Urinary bladder (tissue), 4 donors: ENCODE measurements around the gene CEP192. TPM values are rescaled to one million over a fixed set of nuclear protein-coding genes. Genes with fewer than 3 reads are reported as not detected.
A peak's percentile ranks its signal among the peaks of the same experiment; 100 is the strongest.
"Not testable (repeated sequence)": the region's sequence is repeated elsewhere in the genome, so short reads cannot be mapped to it uniquely, and the experiment has no call there.

Source experiments
- DNase-seq: peaks from one replicate; pipeline ENCODE4 v3.0.0-alpha.2; 2015; ENCODE audit errors: extremely low spot score
- H3K27ac ChIP-seq: one replicate; pipeline ENCODE4 v1.5.1; 2013; ENCODE audit warnings: low read depth, mild to moderate bottlenecking, moderate library complexity
- H3K36me3 ChIP-seq: one replicate; pipeline ENCODE4 v1.6.1; 2013; ENCODE audit warnings: mild to moderate bottlenecking, moderate library complexity; ENCODE audit not compliant: insufficient read depth
- H3K4me1 ChIP-seq: one replicate; pipeline ENCODE4 v1.6.1; 2013; ENCODE audit warnings: mild to moderate bottlenecking, moderate library complexity; ENCODE audit not compliant: insufficient read depth
- H3K4me3 ChIP-seq: one replicate; pipeline ENCODE4 v1.5.1; 2013; ENCODE audit warnings: low read depth, low read length
- WGBS: extraction: QIAGEN DNeasy Blood & Tissue Kit; methylation state at CpG from one replicate; pipeline ENCODE4 v1.1.7; 2013; 5-methylcytosine and 5-hydroxymethylcytosine counted together
- polyA plus RNA-seq: library from polyadenylated mRNA; stranded (reverse); fragments of 200-250 nt; gene quantifications from one replicate; pipeline ENCODE4 v1.2.3, GENCODE V29; 2013
- total RNA-seq: library from RNA; depleted of rRNA; stranded (reverse); fragments of >200 nt; gene quantifications from one replicate; pipeline ENCODE4 v1.2.3, GENCODE V29; 2014
- donor health status: healthy with polysubstance abuse.
- donor health status: healthy.

Gene CEP192
- total and polyA plus RNA-seq, 2 donors: 12.8 to 69.8 TPM

- H3K4me3 ChIP-seq: no peak overlapping the region
- 94% methylated on average over 6 of the region's 6 CpGs for WGBS
- no peak for DNase-seq
- no peaks in the 10 kb centered on the region for H3K4me1 ChIP-seq
- no peak overlapping the region for H3K27ac ChIP-seq
- no peaks in the 10 kb centered on the region for H3K36me3 ChIP-seq
These were observed 22.5 kb upstream of the CEP192 start for GRCh38 chr18:12968619-12969018.

DNA sequence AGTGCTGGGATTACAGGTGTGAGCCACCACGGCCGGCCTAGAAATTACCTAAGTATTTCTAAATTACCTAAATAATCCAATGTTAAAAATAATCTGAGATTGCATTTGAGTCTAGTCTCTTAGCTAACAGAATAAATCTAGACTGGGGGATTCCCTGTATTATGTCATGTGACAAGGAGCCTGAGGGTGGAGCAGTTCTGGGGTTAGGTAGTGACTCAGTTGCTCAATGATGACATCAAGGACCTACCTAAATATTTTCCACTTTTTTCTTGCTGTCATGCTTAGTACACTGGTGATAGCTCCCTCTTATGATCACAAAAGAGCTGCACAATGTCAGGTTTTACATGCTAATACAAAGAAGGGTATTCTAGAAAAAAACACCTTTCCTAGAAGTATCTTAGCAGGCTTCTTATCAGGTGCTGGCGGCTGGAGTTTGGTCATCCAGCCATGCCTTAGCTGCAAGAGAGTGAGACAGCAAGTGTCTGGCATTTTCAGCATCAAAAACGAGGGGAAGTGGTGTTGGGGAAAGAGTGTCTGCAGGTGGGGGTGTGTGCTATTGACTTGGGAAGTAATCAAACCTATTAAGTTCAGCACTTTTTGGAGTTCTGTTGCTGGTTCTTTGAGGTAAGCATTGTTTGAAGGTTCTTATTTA is 17.5 kb upstream of the CEP192 start:
- Histone ChIP-seq H3K27ac (no peak overlapping the region), H3K36me3 (no peaks in the 10 kb centered on the region), H3K4me3 (no peak overlapping the region), H3K4me1 (no peaks in the 10 kb centered on the region)
- WGBS: 82% methylated on average over 4 of the region's 4 CpGs
- DNase-seq: no peak

GRCh38 chr18:12975488-12975887 is 15.7 kb upstream of the CEP192 start:
- no peaks in the 10 kb centered on the region for H3K36me3 ChIP-seq
- DNase-seq: no peak
- no peak overlapping the region for H3K4me3 ChIP-seq
- 97% methylated on average over 6 of the region's 6 CpGs for WGBS
- no peaks in the 10 kb centered on the region for H3K4me1 ChIP-seq
- H3K27ac ChIP-seq: no peak overlapping the region

DNA sequence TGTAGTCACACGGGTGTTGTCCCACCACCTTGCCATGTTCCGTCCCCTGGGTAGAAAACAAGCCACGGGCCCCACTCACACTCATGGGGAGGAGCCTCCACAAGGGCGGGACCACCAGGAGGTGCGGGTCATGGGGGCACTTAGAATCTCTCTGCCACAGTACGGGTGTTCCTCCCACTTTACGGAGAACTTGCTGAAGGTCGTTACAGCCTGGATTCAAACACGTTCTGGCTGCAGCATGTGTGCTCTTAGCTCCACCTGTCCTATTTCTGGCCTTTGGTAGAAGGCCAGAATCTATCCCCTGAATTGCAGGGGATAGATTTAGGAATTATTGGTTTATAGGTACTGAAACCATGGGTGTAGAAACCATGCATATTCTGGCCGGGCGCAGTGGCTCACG is 14.9 kb upstream of the CEP192 start:
- no peak for DNase-seq
- Histone ChIP-seq H3K36me3 (no peaks in the 10 kb centered on the region), H3K4me3 (no peak overlapping the region), H3K27ac (no peak overlapping the region), H3K4me1 (no peaks in the 10 kb centered on the region)
- WGBS: 87% methylated on average over 12 of the region's 12 CpGs

GRCh38 chr18:12980065-12980464 is 11.1 kb upstream of the CEP192 start:
- H3K36me3 ChIP-seq: not testable (repeated sequence)

GRCh38 chr18:12989397-12990122 is 1.6 kb upstream of the CEP192 start:
- whole genome bisulfite sequencing: 86% methylated on average over 8 of the region's 8 CpGs
- no peak overlapping the region for H3K4me3 ChIP-seq
- DNase-seq: no peak
- no peak overlapping the region for H3K27ac ChIP-seq
- H3K36me3 ChIP-seq: no peaks in the 10 kb centered on the region
- H3K4me1 ChIP-seq: no peaks in the 10 kb centered on the region

More at GRCh38 chr18:12980065-12980464, 11.1 kb upstream of the CEP192 start:
- not testable (repeated sequence) for H3K4me1 ChIP-seq, H3K27ac ChIP-seq, H3K4me3 ChIP-seq, DNase-seq
- WGBS: 92% methylated on average over 28 of the region's 34 CpGs

GRCh38 chr18:12990123-12990475 is 1.1 kb upstream of the CEP192 start:
- Histone ChIP-seq H3K4me1 (no peaks in the 10 kb centered on the region), H3K4me3 (peak overlapping the region; percentile 61), H3K36me3 (no peaks in the 10 kb centered on the region), H3K27ac (no peak overlapping the region)
- 51% methylated on average over 2 of the region's 2 CpGs for WGBS
- DNase-seq: no peak

- Histone ChIP-seq H3K4me3 (peak overlapping the region; percentile 61), H3K27ac (peak overlapping the region; percentile 15)
These were observed 558 bp upstream of the CEP192 start for GRCh38 chr18:12990641-12990966.

GRCh38 chr18:12991821-12992179 is 638 bp downstream of the CEP192 start:
- DNase-seq: no peak

More at GRCh38 chr18:12990641-12990966, 558 bp upstream of the CEP192 start:
- H3K36me3 ChIP-seq: no peaks in the 10 kb centered on the region
- H3K4me1 ChIP-seq: no peaks in the 10 kb centered on the region
- 1% methylated on average over 11 of the region's 11 CpGs for WGBS
- no peak for DNase-seq

GRCh38 chr18:12993439-12993838 is 2.3 kb downstream of the CEP192 start:
- 81% methylated on average over 2 of the region's 2 CpGs for WGBS
- Histone ChIP-seq H3K4me3 (no peak overlapping the region), H3K36me3 (no peaks in the 10 kb centered on the region), H3K27ac (no peak overlapping the region), H3K4me1 (no peaks in the 10 kb centered on the region)
- no peak for DNase-seq

More at GRCh38 chr18:12991821-12992179, 638 bp downstream of the CEP192 start:
- Histone ChIP-seq H3K27ac (peak overlapping the region; percentile 3), H3K4me3 (peak overlapping the region; percentile 57), H3K36me3 (no peaks in the 10 kb centered on the region), H3K4me1 (no peaks in the 10 kb centered on the region)
- under 1% methylated on average over 7 of the region's 7 CpGs for WGBS

DNA sequence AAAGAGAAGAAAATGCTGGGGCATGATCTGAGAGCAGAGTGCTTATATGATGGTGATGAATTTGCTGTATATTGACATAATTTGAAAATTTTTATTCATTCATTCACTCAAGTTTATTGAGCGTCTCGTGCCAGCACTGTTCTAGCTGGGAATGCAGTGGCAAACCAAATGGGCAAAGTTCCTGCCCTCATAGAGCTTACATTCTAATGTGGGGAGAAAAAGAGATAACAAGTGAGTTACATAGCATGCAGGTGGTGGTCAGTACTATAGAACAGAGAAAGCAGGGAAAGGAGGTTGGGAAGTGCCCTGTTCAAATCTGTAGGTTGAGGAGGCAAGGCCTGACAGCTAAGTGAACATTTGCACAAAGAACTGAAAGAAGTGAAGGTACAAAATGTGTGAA is 4.3 kb downstream of the CEP192 start:
- no peak for DNase-seq
- Histone ChIP-seq H3K36me3 (no peaks in the 10 kb centered on the region), H3K4me1 (no peaks in the 10 kb centered on the region), H3K27ac (no peak overlapping the region), H3K4me3 (no peak overlapping the region)
- 100% methylated on average over 2 of the region's 2 CpGs for WGBS

DNA sequence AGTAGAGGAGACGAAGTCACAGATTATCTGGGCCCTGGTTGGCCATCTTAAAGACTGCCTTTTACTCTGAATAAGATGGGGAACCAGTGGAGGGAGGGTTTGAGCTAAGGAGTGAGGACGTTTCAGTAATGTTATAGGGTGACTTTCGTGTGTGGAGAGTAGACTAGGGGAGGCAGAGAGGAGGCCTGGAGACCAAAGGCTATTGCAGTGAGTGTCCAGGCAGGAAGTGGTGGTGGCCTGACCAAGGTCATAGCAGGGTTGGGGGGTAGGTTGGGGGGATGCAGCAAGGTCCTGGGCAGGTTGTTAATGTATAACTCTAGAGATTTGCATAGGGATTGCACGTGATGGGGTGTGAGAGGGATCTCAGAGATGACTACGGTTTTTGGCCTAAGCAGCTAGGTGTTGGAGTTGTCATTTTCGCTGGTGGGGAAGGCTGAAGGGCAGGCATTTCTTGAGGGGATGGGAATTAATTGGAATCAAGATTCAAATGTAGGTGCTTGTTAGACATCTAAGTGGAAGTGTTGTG is 4.9 kb downstream of the CEP192 start:
- 92% methylated on average over 6 of the region's 6 CpGs for WGBS
- H3K36me3 ChIP-seq: no peaks in the 10 kb centered on the region
- no peak for DNase-seq
- no peak overlapping the region for H3K4me3 ChIP-seq
- no peak overlapping the region for H3K27ac ChIP-seq
- no peaks in the 10 kb centered on the region for H3K4me1 ChIP-seq

DNA sequence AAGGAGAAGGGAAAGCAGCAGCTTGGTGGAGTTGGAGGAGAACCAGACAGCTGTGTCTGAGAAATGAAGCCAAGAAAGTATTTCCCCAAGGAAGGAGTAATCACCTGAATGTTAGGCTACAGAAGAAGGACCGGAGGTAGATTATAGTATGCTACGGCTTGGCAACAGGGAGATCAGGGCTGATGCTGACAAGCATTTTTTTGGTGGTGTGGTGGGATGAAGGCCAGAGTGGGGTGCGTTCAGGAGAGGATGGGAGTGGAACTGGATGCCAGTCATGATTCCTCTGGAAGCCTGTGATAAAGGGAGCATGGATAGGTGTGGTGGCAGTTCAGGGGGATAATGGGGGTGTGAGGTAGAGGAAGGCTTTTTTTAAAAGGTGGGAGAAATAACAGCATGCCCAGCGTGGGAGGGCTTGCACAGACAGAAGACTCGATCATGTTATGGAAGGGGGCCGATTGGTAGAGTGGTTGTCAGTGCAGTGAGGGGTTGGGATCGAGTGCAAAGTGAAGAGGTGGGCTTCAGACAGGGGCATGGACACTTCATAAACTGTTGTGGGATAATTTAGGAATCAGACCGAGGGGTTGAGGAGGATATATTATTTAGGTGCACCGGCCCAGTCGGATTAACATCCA is 5.6 kb downstream of the CEP192 start:
- DNase-seq: no peak
- Histone ChIP-seq H3K4me1 (no peaks in the 10 kb centered on the region), H3K27ac (no peak overlapping the region), H3K4me3 (no peak overlapping the region), H3K36me3 (no peaks in the 10 kb centered on the region)
- WGBS: 59% methylated on average over 10 of the region's 10 CpGs

GRCh38 chr18:12997330-12997729 is 6.2 kb downstream of the CEP192 start:
- not testable (repeated sequence) for H3K4me3 ChIP-seq, DNase-seq, H3K27ac ChIP-seq, H3K4me1 ChIP-seq, H3K36me3 ChIP-seq
- 58% methylated on average over 2 of the region's 2 CpGs for WGBS
